ENCODE data around the gene CNR2.
"Not testable (repeated sequence)": the region's sequence is repeated elsewhere in the genome, so short reads cannot be mapped to it uniquely, and the experiment has no call there.

The CNR2 gene

GRCh38 chr1:23827717-23828116 is 85.4 kb downstream of the CNR2 start:
- DNase-seq = no peak

- not testable (repeated sequence) for DNase-seq
These were observed 86.6 kb downstream of the CNR2 start for GRCh38 chr1:23826590-23826989.

- DNase-seq = no peak
These were observed 87.2 kb downstream of the CNR2 start for GRCh38 chr1:23825762-23826522.

GRCh38 chr1:23825076-23825761 is 87.9 kb downstream of the CNR2 start, which contains the start of gene HMGCL:
HMGCL (minus strand) TSS chr1:23825429; CDS start chr1:23825415, 14 bp downstream.
- DNase-seq = peak; percentile 17

- DNase-seq = no peak
These were observed 88.5 kb downstream of the CNR2 start for GRCh38 chr1:23824711-23825075.

GRCh38 chr1:23823767-23824166 is 89.4 kb downstream of the CNR2 start:
- no peak for DNase-seq
